Suppressor macrophage treated with lipopolysaccharide for 4 hours (primary cell): ENCODE measurements around the gene NDUFS2.
"Not testable (repeated sequence)": the region's sequence is repeated elsewhere in the genome, so short reads cannot be mapped to it uniquely, and the experiment has no call there.

Experiments used
- DNase-seq: peaks from one replicate; pipeline ENCODE4 v3.0.0-alpha.2; 2020

Gene NDUFS2

GRCh38 chr1:161222175-161223019 lies 20.2 kb downstream of the NDUFS2 start:
- no peak for DNase-seq

- DNase-seq, result no peak
Observed at GRCh38 chr1:161223805-161224694, 21.9 kb downstream of the NDUFS2 start.

- not testable (repeated sequence) for DNase-seq
Observed at GRCh38 chr1:161224695-161225087, 22.5 kb downstream of the NDUFS2 start.

GRCh38 chr1:161225178-161225533 lies 23.0 kb downstream of the NDUFS2 start:
- DNase-seq, result peak; percentile 21

- peak; percentile 99 for DNase-seq
Observed at GRCh38 chr1:161225534-161226319, 23.6 kb downstream of the NDUFS2 start, which contains the start of gene TOMM40L. TOMM40L (plus strand) TSS chr1:161226060; CDS start chr1:161226490, 430 bp downstream.

- DNase-seq, result no peak
Observed at GRCh38 chr1:161226320-161226711, 24.1 kb downstream of the NDUFS2 start.

GRCh38 chr1:161226759-161227158 lies 24.6 kb downstream of the NDUFS2 start:
- no peak for DNase-seq

GRCh38 chr1:161227196-161227871 lies 25.2 kb downstream of the NDUFS2 start:
- DNase-seq, result peak; percentile 88

- no peak for DNase-seq
Observed at GRCh38 chr1:161228032-161228431, 25.9 kb downstream of the NDUFS2 start.

- DNase-seq, result no peak
Observed at GRCh38 chr1:161229896-161230295, 27.7 kb downstream of the NDUFS2 start.

- no peak for DNase-seq
Observed at GRCh38 chr1:161230762-161231161, 28.6 kb downstream of the NDUFS2 start.

- no peak for DNase-seq
Observed at GRCh38 chr1:161233102-161233501, 30.9 kb downstream of the NDUFS2 start.

- DNase-seq, result no peak
Observed at GRCh38 chr1:161235957-161236775, 34.0 kb downstream of the NDUFS2 start.

- no peak for DNase-seq
Observed at GRCh38 chr1:161238039-161238473, 35.9 kb downstream of the NDUFS2 start, which contains the start of gene NR1I3. NR1I3 (minus strand) TSS chr1:161238203; CDS start chr1:161236565, 1,638 bp downstream.

- no peak for DNase-seq
Observed at GRCh38 chr1:161241682-161242081, 39.5 kb downstream of the NDUFS2 start.

GRCh38 chr1:161242313-161242712 lies 40.1 kb downstream of the NDUFS2 start:
- no peak for DNase-seq

GRCh38 chr1:161244888-161245287 lies 42.7 kb downstream of the NDUFS2 start:
- no peak for DNase-seq

- not testable (repeated sequence) for DNase-seq
Observed at GRCh38 chr1:161250100-161250499, 47.9 kb downstream of the NDUFS2 start.

- DNase-seq, result no peak
Observed at GRCh38 chr1:161250829-161251228, 48.7 kb downstream of the NDUFS2 start.

- DNase-seq, result no peak
Observed at GRCh38 chr1:161251579-161251978, 49.4 kb downstream of the NDUFS2 start.

- not testable (repeated sequence) for DNase-seq
Observed at GRCh38 chr1:161255302-161255701, 53.1 kb downstream of the NDUFS2 start.
